Activated CD4-positive, alpha-beta memory T cell treated with anti-CD3 and anti-CD28 coated beads for 36 hours (primary cell): ENCODE results near the gene NUP210. TPM values are rescaled to one million over a fixed set of nuclear protein-coding genes. Genes with fewer than 3 reads are reported as not detected.
A peak's percentile ranks its signal among the peaks of the same experiment; 100 is the strongest.
"Not testable (repeated sequence)": the region's sequence is repeated elsewhere in the genome, so short reads cannot be mapped to it uniquely, and the experiment has no call there.

Experiments used
- CTCF ChIA-PET: fragments of 350-600 bp; sonication (Branson Sonifier 250); formaldehyde crosslinking; loops from one replicate; lab custom pipeline; 2021; ENCODE audit warnings: antibody characterized with exemption, inconsistent platforms; lab: Charles Lee
- POLR2A ChIA-PET: fragments of 350-600 bp; sonication (Branson Sonifier 250); formaldehyde crosslinking; loops from one replicate; lab custom pipeline; 2021; ENCODE audit warnings: antibody characterized with exemption; lab: Charles Lee
- DNase-seq: peaks from one replicate; pipeline ENCODE4 v3.0.0-alpha.2; 2020
- H3K27ac Mint-ChIP-seq: one replicate; pipeline ENCODE4 v1.8.0; 2021; ENCODE audit warnings: mixed read lengths
- H3K27me3 Mint-ChIP-seq: one replicate; pipeline ENCODE4 v1.8.0; 2021; ENCODE audit warnings: mixed read lengths
- H3K36me3 Mint-ChIP-seq: one replicate; pipeline ENCODE4 v1.8.0; 2021; ENCODE audit warnings: mixed read lengths
- H3K4me1 Mint-ChIP-seq: one replicate; pipeline ENCODE4 v1.8.0; 2021; ENCODE audit warnings: low read depth, mixed read lengths
- H3K4me3 Mint-ChIP-seq: one replicate; pipeline ENCODE4 v1.8.0; 2021; ENCODE audit warnings: mild to moderate bottlenecking, mixed read lengths
- H3K9me3 Mint-ChIP-seq: one replicate; pipeline ENCODE4 v1.8.0; 2021; ENCODE audit warnings: mixed read lengths
- intact Hi-C: fragments of 100-400 bp; cut with micrococcal nuclease; formaldehyde crosslinking; loops from one replicate; pipeline ENCODE4 v1.15.1; 2023
- total RNA-seq, 2 experiments: library from RNA; stranded (reverse); gene quantifications; one replicate each; pipeline ENCODE4 v1.2.3, GENCODE V29; 2021

Gene NUP210
- total RNA-seq, 2 experiments from 2014 or later: 140 to 144 TPM

DNA sequence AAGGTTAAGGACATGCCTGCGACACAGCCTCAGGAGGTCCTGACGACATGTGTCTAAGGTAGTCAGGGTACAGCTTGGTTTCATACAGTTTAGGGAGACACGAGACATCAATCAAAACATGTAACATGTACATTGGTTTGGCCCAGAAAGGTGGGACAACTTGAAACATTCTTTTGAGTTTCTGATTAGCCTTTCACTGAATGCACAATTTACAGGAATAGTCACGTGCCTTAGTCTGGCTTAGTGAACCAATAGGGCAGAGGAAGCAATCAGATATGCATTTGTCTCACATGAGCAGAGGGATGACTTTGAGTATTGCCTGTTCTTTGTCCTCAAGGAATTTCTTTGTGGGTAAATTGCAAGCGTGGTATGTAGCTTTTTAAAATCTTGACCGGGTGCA lies 35.5 kb upstream of the NUP210 start:
- no peak for DNase-seq
- ChIA-PET POLR2A (no interaction called here), CTCF (interaction anchor here (0.8 to 6.8 kb wide), 5 partner anchors 35 to 363 kb away, joined by 3 to 108 read pairs (median 8); partner anchors contain the start of gene NUP210)
- Mint-ChIP-seq H3K9me3 (no peaks in the 10 kb centered on the region), H3K27me3 (no peaks in the 10 kb centered on the region), H3K27ac (no peak overlapping the region), H3K4me3 (no peak overlapping the region), H3K4me1 (peaks cover 16% of the 10 kb centered on the region), H3K36me3 (no peaks in the 10 kb centered on the region)
- intact Hi-C loops: no loop called here

GRCh38 chr3:13452490-13453335 lies 32.6 kb upstream of the NUP210 start:
- POLR2A ChIA-PET: interaction anchor here (1.2 to 3.3 kb wide), 5 partner anchors 27 to 107 kb away, joined by 4 to 27 read pairs (median 9); partner anchors contain the start of genes HDAC11 and NUP210

DNA sequence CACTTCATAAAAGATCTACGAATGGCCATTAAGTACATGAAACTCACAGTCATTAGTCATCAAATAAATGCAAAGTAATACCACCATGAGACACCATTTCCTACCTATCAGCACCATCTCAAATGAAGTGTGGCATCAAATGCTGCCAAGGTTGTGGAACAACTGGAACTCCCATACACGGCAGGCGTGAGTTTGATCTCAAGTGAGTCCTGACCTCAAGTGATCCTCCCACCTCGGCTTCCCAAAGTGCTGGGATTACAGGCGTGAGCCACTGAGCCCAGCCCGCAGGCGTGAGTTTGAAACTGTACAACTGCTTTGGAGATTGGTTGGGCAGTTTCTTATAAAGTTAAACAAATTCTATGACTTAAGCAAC lies 31.2 kb upstream of the NUP210 start:
- Mint-ChIP-seq H3K9me3 (no peaks in the 10 kb centered on the region), H3K27ac (peak overlapping the region; percentile 88), H3K27me3 (no peaks in the 10 kb centered on the region), H3K36me3 (no peaks in the 10 kb centered on the region), H3K4me1 (peaks cover 16% of the 10 kb centered on the region), H3K4me3 (peak overlapping the region; percentile 80)
- peak; percentile 46 for DNase-seq
- CTCF ChIA-PET: interaction anchor here (0.6 to 6.8 kb wide), 23 partner anchors 11 to 452 kb away, joined by 3 to 108 read pairs (median 14); partner anchors contain the start of genes HDAC11 and NUP210
- POLR2A ChIA-PET: interaction anchor here (0.8 to 3.3 kb wide), 6 partner anchors 22 to 105 kb away, joined by 3 to 27 read pairs (median 8); partner anchors contain the start of genes HDAC11 and NUP210
- intact Hi-C loops: loop anchor here (1.0 to 5.0 kb wide), 2 partner anchors 30 to 144 kb away; no protein-coding TSS in a partner anchor

More at GRCh38 chr3:13452490-13453335, 32.6 kb upstream of the NUP210 start:
- H3K27me3 Mint-ChIP-seq: no peaks in the 10 kb centered on the region
- peak; percentile 37 for DNase-seq
- H3K27ac Mint-ChIP-seq: peak overlapping the region; percentile 88
- intact Hi-C loops: loop anchor here (1.0 to 5.0 kb wide), 6 partner anchors 28 to 360 kb away; partner anchors contain the start of gene HDAC11
- no peaks in the 10 kb centered on the region for H3K9me3 Mint-ChIP-seq
- peak overlapping the region; percentile 80 for H3K4me3 Mint-ChIP-seq
- no peaks in the 10 kb centered on the region for H3K36me3 Mint-ChIP-seq
- CTCF ChIA-PET: interaction anchor here (0.6 to 6.8 kb wide), 50 partner anchors 10 to 458 kb away, joined by 3 to 108 read pairs (median 6); partner anchors contain the start of genes HDAC11 and NUP210
- peaks cover 16% of the 10 kb centered on the region for H3K4me1 Mint-ChIP-seq

DNA sequence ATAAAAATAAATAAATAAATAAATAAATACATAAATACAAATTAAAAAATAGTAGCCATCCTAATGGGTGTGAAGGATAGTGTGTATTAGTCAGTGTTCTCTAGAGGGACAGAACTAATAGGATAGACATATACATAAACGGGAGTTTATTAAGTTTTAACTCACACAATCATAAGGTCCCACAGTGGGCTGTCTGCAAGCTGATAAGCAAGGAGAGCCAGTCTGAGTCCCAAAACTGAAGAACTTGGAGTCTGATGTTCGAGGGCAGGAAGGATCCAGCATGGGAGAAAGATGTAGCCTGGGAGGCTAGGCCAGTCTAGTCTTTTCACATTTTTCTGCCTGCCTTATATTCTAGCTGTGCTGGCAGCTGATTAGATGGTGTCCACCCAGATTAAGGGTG lies 22.8 kb upstream of the NUP210 start:
- H3K9me3 Mint-ChIP-seq, intact Hi-C loops, DNase-seq, H3K4me1 Mint-ChIP-seq, H3K27me3 Mint-ChIP-seq, H3K4me3 Mint-ChIP-seq, H3K36me3 Mint-ChIP-seq, POLR2A ChIA-PET, H3K27ac Mint-ChIP-seq: not testable (repeated sequence)
- CTCF ChIA-PET: interaction anchor here (0.6 kb wide), 1 partner anchor 18 kb away, joined by 3 read pairs; no protein-coding TSS in a partner anchor

- ChIA-PET POLR2A (no interaction called here), CTCF (interaction anchor here (2.2 kb wide), 1 partner anchor 12 kb away, joined by 14 read pairs; no protein-coding TSS in a partner anchor)
- Mint-ChIP-seq H3K27ac (no peak overlapping the region), H3K36me3 (peaks cover under 1% of the 10 kb centered on the region), H3K4me1 (no peaks in the 10 kb centered on the region), H3K27me3 (peaks cover 3% of the 10 kb centered on the region), H3K9me3 (no peaks in the 10 kb centered on the region), H3K4me3 (no peak overlapping the region)
- intact Hi-C loops: no loop called here
- no peak for DNase-seq
These were observed 20.2 kb upstream of the NUP210 start for GRCh38 chr3:13440204-13440817.

DNA sequence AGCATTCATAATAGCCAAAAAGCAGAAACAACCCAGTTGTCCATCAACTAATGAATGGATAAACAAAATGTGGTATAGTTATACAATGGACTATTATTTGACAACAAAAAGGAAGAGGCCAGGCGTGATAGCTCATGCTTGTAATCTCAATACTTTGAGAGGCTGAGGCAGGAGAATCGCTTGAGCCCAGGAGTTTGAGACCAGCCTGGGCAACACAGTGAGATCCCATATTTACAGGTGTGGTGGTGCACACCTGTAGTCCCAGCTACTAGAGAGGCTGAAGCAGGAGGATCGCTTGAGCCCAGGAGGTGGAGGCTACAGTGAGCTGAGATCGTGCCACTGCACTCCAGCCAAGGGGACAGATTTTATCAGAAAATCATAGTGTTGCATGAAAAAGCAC lies 16.1 kb upstream of the NUP210 start:
- POLR2A ChIA-PET, H3K4me1 Mint-ChIP-seq, H3K36me3 Mint-ChIP-seq, H3K27me3 Mint-ChIP-seq, intact Hi-C loops, DNase-seq, H3K4me3 Mint-ChIP-seq, H3K9me3 Mint-ChIP-seq, H3K27ac Mint-ChIP-seq: not testable (repeated sequence)
- CTCF ChIA-PET: interaction anchor here (1.4 kb wide), 1 partner anchor 17 kb away, joined by 5 read pairs; no protein-coding TSS in a partner anchor

- intact Hi-C loops: no loop called here
- H3K9me3 Mint-ChIP-seq: no peaks in the 10 kb centered on the region
- DNase-seq: no peak
- no peaks in the 10 kb centered on the region for H3K36me3 Mint-ChIP-seq
- H3K4me1 Mint-ChIP-seq: peaks cover 6% of the 10 kb centered on the region
- peaks cover 3% of the 10 kb centered on the region for H3K27me3 Mint-ChIP-seq
- no peak overlapping the region for H3K27ac Mint-ChIP-seq
- H3K4me3 Mint-ChIP-seq: no peak overlapping the region
- CTCF ChIA-PET: interaction anchor here (0.6 to 1.0 kb wide), 2 partner anchors 14 to 18 kb away, joined by 3 to 4 read pairs; no protein-coding TSS in a partner anchor
- POLR2A ChIA-PET: no interaction called here
These were observed 13.8 kb upstream of the NUP210 start for GRCh38 chr3:13433912-13434311.

GRCh38 chr3:13432093-13432492 lies 12.0 kb upstream of the NUP210 start:
- Mint-ChIP-seq H3K27ac (no peak overlapping the region), H3K27me3 (no peaks in the 10 kb centered on the region), H3K9me3 (no peaks in the 10 kb centered on the region), H3K36me3 (no peaks in the 10 kb centered on the region), H3K4me1 (peaks cover 20% of the 10 kb centered on the region), H3K4me3 (no peak overlapping the region)
- ChIA-PET CTCF (interaction anchor here (1.0 kb wide), 1 partner anchor 20 kb away, joined by 3 read pairs; no protein-coding TSS in a partner anchor), POLR2A (no interaction called here)
- no peak for DNase-seq
- intact Hi-C loops: no loop called here

DNA sequence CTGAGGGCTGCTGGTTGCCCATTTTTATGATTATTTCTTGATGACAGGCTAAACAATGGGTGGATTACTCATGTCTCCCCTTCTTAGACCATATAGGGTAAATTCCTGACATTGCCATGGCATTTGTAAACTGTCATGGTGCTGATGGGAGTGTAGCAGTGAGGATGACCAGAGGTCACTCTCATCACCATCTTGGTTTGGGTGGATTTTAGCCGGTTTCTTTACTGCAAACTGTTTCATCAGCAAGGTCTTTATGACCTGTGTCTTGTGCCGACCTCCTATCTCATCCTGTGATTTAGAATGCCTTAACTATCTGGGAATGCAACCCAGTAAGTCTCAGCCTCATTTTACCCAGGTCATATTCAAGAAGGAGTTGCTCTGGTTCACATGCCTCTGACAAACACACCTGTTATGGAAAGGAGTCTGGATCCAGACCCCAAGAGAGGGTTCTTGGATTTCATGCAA lies 10.3 kb upstream of the NUP210 start:
- intact Hi-C loops, H3K27me3 Mint-ChIP-seq, H3K4me3 Mint-ChIP-seq, H3K36me3 Mint-ChIP-seq, DNase-seq, H3K27ac Mint-ChIP-seq, CTCF ChIA-PET, H3K9me3 Mint-ChIP-seq: not testable (repeated sequence)
- POLR2A ChIA-PET: interaction anchor here (0.7 kb wide), 1 partner anchor 40 kb away, joined by 3 read pairs; no protein-coding TSS in a partner anchor
- peaks cover 27% of the 10 kb centered on the region for H3K4me1 Mint-ChIP-seq

DNA sequence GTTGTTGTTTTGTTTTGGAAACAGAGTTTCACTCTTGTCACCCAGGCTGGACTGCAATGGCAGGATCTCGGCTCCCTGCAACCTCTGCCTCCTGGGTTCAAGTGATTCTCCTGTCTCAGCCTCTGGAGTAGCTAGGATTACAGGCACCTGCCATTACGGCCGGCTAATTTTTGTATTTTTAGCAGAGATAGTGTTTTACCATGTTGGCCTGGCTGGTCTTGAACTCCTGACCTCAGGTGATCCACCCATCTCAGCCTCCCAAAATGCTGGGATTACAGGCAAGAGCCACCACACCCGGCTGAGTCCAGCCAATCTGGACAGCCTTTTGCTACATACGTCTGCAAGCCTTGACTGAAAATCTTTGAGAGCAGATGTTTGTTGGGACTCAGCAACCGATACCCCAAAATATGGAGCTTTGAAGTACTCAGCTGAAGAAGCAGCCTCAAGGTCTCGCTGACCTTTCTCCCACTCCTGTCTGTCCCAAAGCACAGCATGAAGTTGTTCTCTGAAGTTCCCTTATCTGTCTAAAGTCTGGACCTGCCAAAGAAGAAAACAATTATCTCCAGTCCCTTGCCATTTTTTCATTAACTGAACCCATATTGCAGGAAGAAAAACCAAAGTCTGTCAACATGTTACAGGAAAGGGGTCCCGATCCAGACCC lies 9.6 kb upstream of the NUP210 start:
- H3K36me3 Mint-ChIP-seq: no peaks in the 10 kb centered on the region
- intact Hi-C loops: no loop called here
- ChIA-PET POLR2A (no interaction called here), CTCF (interaction anchor here (2.3 to 2.4 kb wide), 2 partner anchors 13 to 23 kb away, joined by 11 to 17 read pairs; no protein-coding TSS in a partner anchor)
- H3K27ac Mint-ChIP-seq: peak overlapping the region; percentile 94
- no peak for DNase-seq
- H3K4me3 Mint-ChIP-seq: no peak overlapping the region
- H3K4me1 Mint-ChIP-seq: peaks cover 33% of the 10 kb centered on the region
- H3K27me3 Mint-ChIP-seq: no peaks in the 10 kb centered on the region
- H3K9me3 Mint-ChIP-seq: no peaks in the 10 kb centered on the region

- peak; percentile 28 for DNase-seq
- not testable (repeated sequence) for H3K4me3 Mint-ChIP-seq, H3K36me3 Mint-ChIP-seq, H3K27me3 Mint-ChIP-seq, H3K9me3 Mint-ChIP-seq
- intact Hi-C loops: loop anchor here (1.0 kb wide), 1 partner anchor 14 kb away; no protein-coding TSS in a partner anchor
- POLR2A ChIA-PET: interaction anchor here (0.7 to 1.6 kb wide), 3 partner anchors 9 to 52 kb away, joined by 3 to 7 read pairs (median 6); partner anchors contain the start of genes HDAC11 and NUP210
- CTCF ChIA-PET: interaction anchor here (0.6 to 2.4 kb wide), 4 partner anchors 12 to 345 kb away, joined by 3 to 17 read pairs (median 7); no protein-coding TSS in a partner anchor
- Mint-ChIP-seq H3K4me1 (peaks cover 38% of the 10 kb centered on the region), H3K27ac (peak overlapping the region; percentile 94)
These were observed 8.6 kb upstream of the NUP210 start for GRCh38 chr3:13428678-13429077.
